Activated CD8-positive, alpha-beta memory T cell treated with anti-CD3 and anti-CD28 coated beads, Interleukin-2, amount 50 U/mL, for 1 hour (primary cell): ENCODE measurements around the gene ALKBH3.

Source experiments
- DNase-seq: peaks from one replicate; pipeline ENCODE4 v3.0.0-alpha.2; 2020; ENCODE audit errors: extremely low read depth

ALKBH3 gene

DNA sequence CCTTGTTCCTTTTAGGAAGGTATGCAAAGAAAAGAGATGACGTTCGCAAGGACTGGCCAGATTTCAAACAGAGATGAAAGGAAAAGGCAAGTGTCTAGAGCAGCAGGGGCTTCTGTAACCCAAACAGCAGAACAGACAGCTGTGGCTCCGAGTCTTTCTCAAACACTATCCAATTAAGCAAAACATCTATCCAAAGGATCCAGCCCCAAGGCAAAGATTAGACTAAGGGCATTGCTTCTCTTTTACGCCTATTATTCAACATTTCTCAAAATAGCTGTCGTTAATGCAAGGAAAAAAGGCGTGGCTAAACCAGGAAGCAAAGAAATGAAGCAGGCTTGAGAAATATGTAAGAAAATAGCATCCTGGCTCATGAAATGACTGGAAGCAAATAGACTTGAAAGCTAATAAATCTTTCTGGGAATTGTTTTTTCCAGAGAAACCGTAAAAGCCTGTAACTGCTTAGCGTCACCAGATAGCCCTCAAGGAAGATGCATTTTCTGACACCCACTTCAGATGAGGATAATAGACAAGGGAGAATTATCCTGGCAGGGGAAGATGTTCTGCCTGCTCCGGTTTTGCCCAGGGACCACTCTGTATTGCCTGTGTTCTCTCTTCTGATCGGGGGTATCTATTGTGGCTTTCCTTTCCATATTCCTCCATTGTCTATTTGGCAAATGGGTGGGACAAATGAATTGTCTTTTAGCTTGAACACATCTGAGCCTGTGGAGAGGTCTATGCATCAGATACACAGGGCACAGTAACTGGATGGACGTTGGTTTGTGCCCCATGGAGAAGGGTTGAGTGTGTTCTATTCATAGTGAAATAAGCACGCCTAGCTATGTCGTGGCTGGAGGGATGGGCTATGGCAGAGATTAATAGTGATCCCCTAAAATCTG, 82.0 kb downstream of the ALKBH3 start:
- DNase-seq, result no peak

GRCh38 chr11:43963279-43963620, 82.6 kb downstream of the ALKBH3 start:
- no peak for DNase-seq

GRCh38 chr11:43967661-43968060, 87.0 kb downstream of the ALKBH3 start:
- no peak for DNase-seq

GRCh38 chr11:43968719-43969118, 88.1 kb downstream of the ALKBH3 start:
- no peak for DNase-seq

GRCh38 chr11:43969543-43969942, 88.9 kb downstream of the ALKBH3 start:
- DNase-seq, result no peak
